CD8-positive, alpha-beta memory T cell (primary cell): ENCODE measurements around the gene CDK4. TPM values are rescaled to one million over a fixed set of nuclear protein-coding genes. Genes with fewer than 3 reads are reported as not detected.
A peak's percentile ranks its signal among the peaks of the same experiment; 100 is the strongest.

Experiments used
- CTCF ChIA-PET: fragments of 350-600 bp; sonication (Branson Sonifier 250); formaldehyde crosslinking; loops from one replicate; lab custom pipeline; 2021; ENCODE audit warnings: antibody characterized with exemption; lab: Charles Lee
- POLR2A ChIA-PET: fragments of 350-600 bp; sonication (Branson Sonifier 250); formaldehyde crosslinking; loops from one replicate; lab custom pipeline; 2021; ENCODE audit warnings: antibody characterized with exemption; lab: Charles Lee
- DNase-seq, 5 donors: peaks; one replicate each; pipeline versions ENCODE4 v3.0.0 to v3.0.0-alpha.2; 2020 to 2022; ENCODE audit warnings: mixed read lengths in 1 of 5
- H3K27ac ChIP-seq: one replicate; pipeline ENCODE4 v1.7.0; 2013; ENCODE audit warnings: low read depth, mild to moderate bottlenecking, low read length, moderate library complexity
- H3K27me3 ChIP-seq: 2 replicates; pipeline ENCODE4 v1.7.0; 2013; ENCODE audit warnings: low read length, mild to moderate bottlenecking; ENCODE audit not compliant: insufficient read depth, poor library complexity, severe bottlenecking
- H3K36me3 ChIP-seq: 2 replicates; pipeline ENCODE4 v1.7.0; 2013; ENCODE audit warnings: mild to moderate bottlenecking, low read length, moderate library complexity; ENCODE audit not compliant: insufficient read depth
- H3K4me1 ChIP-seq: 2 replicates; pipeline ENCODE4 v1.7.0; 2013; ENCODE audit warnings: mild to moderate bottlenecking, low read length, moderate library complexity; ENCODE audit not compliant: insufficient read depth
- H3K4me3 ChIP-seq: 2 replicates; pipeline ENCODE4 v1.7.0; 2013; ENCODE audit warnings: mild to moderate bottlenecking, low read length
- H3K9me3 ChIP-seq: 2 replicates; pipeline ENCODE4 v1.7.0; 2013; ENCODE audit warnings: mild to moderate bottlenecking, low read length
- H3K27ac Mint-ChIP-seq, 8 donors: one replicate each; pipeline ENCODE4 v1.8.0; 2020 to 2021; ENCODE audit warnings: mixed read lengths in 8 of 8, mild to moderate bottlenecking in 6 of 8, inconsistent platforms in 3 of 8, moderate library complexity in 3 of 8
- H3K27me3 Mint-ChIP-seq, 2 donors: one replicate each; pipeline ENCODE4 v1.8.0; 2020 to 2021; ENCODE audit warnings: mixed read lengths in 2 of 2, mild to moderate bottlenecking in 1 of 2, moderate library complexity in 1 of 2
- H3K36me3 Mint-ChIP-seq, 3 donors: one replicate each; pipeline ENCODE4 v1.8.0; 2020 to 2021; ENCODE audit warnings: mixed read lengths in 3 of 3, inconsistent platforms in 1 of 3, mild to moderate bottlenecking in 1 of 3
- H3K4me1 Mint-ChIP-seq, 3 donors: one replicate each; pipeline ENCODE4 v1.8.0; 2020 to 2021; ENCODE audit warnings: mixed read lengths in 3 of 3, inconsistent platforms in 1 of 3, mild to moderate bottlenecking in 1 of 3
- H3K4me3 Mint-ChIP-seq, 7 donors: one replicate each; pipeline ENCODE4 v1.8.0; 2020 to 2021; ENCODE audit warnings: mixed read lengths in 7 of 7, mild to moderate bottlenecking in 6 of 7, moderate library complexity in 4 of 7, inconsistent platforms in 2 of 7
- H3K9me3 Mint-ChIP-seq, 5 donors: one replicate each; pipeline ENCODE4 v1.8.0; 2020 to 2022; ENCODE audit warnings: mixed read lengths in 5 of 5, mild to moderate bottlenecking in 3 of 5, moderate library complexity in 2 of 5, inconsistent platforms in 1 of 5
- polyA plus RNA-seq: library from polyadenylated mRNA; unstranded; fragments of 300-500 nt; fragmentation: Illumina TruSeq; gene quantifications from one replicate; pipeline ENCODE4 v1.2.3, GENCODE V29; 2021
- total RNA-seq, 2 experiments: library from RNA; stranded (reverse); gene quantifications; one replicate each; pipeline ENCODE4 v1.2.3, GENCODE V29; 2021

Gene CDK4
- total and polyA plus RNA-seq, 3 experiments from 2014 or later = 76.0 to 304 (median 268) TPM

DNA sequence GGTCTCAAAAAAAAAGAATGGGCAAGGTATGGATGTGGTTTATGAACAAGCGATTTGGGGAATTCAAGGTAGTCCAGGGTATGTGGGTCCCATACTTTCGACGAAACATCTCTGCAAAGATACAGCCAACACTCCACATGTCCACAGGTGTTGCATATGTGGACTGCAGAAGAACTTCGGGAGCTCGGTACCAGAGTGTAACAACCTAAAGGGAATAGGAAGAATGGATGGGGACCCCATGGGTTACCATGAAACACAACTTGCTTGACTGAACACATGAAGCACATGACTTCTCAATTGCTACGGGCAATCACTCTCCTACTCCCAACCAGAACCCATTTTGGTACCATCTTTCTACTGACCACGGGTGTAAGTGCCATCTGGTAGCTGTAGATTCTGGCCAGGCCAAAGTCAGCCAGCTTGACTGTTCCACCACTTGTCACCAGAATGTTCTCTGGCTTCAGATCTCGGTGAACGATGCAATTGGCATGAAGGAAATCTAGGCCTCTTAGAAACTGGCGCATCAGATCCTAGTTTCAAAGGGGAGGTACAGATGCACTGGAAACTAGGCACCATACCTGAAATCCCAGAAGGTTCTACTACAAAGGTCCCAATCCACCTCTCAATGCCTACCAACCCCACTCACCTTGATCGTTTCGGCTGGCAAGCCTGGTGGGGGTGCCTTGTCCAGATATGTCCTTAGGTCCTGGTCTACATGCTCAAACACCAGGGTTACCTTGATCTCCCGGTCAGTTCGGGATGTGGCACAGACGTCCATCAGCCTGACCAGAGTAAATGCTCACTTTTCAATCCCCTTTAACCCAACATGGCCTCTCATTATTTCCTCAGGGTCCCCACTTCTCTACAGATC is 1.3 kb downstream of the CDK4 start:
- Histone ChIP-seq H3K4me3 (peak overlapping the region; percentile 92), H3K27me3 (no peaks in the 10 kb centered on the region), H3K36me3 (peaks cover 19% of the 10 kb centered on the region), H3K9me3 (no peaks in the 10 kb centered on the region), H3K27ac (peak overlapping the region; percentile 86), H3K4me1 (peaks cover 39% of the 10 kb centered on the region)
- Mint-ChIP-seq H3K27me3 (peaks cover 0 to 2% of the 10 kb centered on the region in 2 donors), H3K4me1 (peaks cover 43 to 58% (median 56%) of the 10 kb centered on the region in 3 donors), H3K9me3 (no peaks in the 10 kb centered on the region), H3K4me3 (peak overlapping the region; percentile 86 to 96 (median 91)), H3K27ac (peak overlapping the region; percentile 93 to 100 (median 96)), H3K36me3 (peaks cover 0 to 49% (median 10%) of the 10 kb centered on the region in 3 donors)
- POLR2A ChIA-PET = no interaction called here
- CTCF ChIA-PET = interaction anchor here (1.7 to 1.8 kb wide), 2 partner anchors 8 to 10 kb away, joined by 8 to 9 read pairs; no protein-coding TSS in a partner anchor
- no peak for DNase-seq

DNA sequence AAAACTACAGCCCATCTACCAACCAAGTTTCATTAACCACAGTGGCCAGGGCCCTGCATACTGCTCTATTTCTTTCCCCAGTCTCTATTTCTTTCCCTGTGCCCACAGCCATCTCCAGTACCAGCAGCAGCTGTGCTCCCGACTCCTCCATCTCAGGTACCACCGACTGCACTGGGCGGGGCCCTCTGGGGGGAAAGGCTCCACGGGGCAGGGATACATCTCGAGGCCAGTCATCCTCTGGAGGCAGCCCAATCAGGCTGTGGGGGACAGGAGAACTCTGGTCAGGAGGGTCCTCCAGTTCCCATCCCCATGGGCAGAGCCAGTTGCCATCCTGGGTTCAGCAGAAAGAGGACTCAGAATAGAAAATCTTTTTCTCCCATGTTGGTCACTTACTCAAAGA is 3.0 kb downstream of the CDK4 start:
- Histone ChIP-seq H3K4me3 (no peak overlapping the region), H3K9me3 (no peaks in the 10 kb centered on the region), H3K27ac (no peak overlapping the region), H3K4me1 (peaks cover 44% of the 10 kb centered on the region), H3K36me3 (peaks cover 19% of the 10 kb centered on the region), H3K27me3 (no peaks in the 10 kb centered on the region)
- H3K4me1 Mint-ChIP-seq = peaks cover 52 to 67% (median 65%) of the 10 kb centered on the region in 3 donors
- ChIA-PET POLR2A (no interaction called here), CTCF (no interaction called here)
- peak in 1 of 5 donors; percentile 46 for DNase-seq
- peak overlapping the region in 1 of 7 donors; percentile 11 for H3K4me3 Mint-ChIP-seq
- peaks cover 0 to 2% of the 10 kb centered on the region in 2 donors for H3K27me3 Mint-ChIP-seq
- H3K36me3 Mint-ChIP-seq = peaks cover 0 to 52% (median 10%) of the 10 kb centered on the region in 3 donors
- no peaks in the 10 kb centered on the region for H3K9me3 Mint-ChIP-seq
- H3K27ac Mint-ChIP-seq = peak overlapping the region in 4 of 8 donors; percentile 8 to 55 (median 38)

DNA sequence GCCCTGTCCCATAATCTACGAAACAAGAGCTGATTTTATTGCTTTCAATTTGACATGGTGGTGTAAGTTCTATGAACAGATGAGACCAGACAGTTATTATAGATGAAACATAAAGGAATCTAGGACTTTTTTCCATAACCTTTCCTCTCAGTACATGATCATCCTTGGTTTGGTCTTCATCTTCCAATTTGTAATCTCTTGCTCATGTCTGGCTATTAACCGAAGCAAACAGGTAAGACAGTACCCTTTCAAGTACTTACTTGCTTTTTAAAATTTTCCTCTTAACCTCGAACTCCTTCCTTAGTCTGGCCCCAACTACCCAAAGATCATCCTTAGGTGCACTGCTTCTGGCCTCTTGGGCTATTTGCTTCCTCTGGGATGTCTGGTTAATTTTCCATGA is 6.1 kb downstream of the CDK4 start:
- peaks cover 42 to 59% (median 50%) of the 10 kb centered on the region in 3 donors for H3K4me1 Mint-ChIP-seq
- H3K27ac Mint-ChIP-seq = peak overlapping the region; percentile 84 to 99 (median 97)
- peaks cover 0 to 4% of the 10 kb centered on the region in 2 donors for H3K27me3 Mint-ChIP-seq
- H3K27ac ChIP-seq = no peak overlapping the region
- H3K9me3 Mint-ChIP-seq = no peaks in the 10 kb centered on the region
- peak overlapping the region; percentile 85 to 96 (median 90) for H3K4me3 Mint-ChIP-seq
- peaks cover 0 to 47% (median 10%) of the 10 kb centered on the region in 3 donors for H3K36me3 Mint-ChIP-seq
- H3K9me3 ChIP-seq = no peaks in the 10 kb centered on the region
- CTCF ChIA-PET = interaction anchor here (1.4 kb wide), 1 partner anchor 266 kb away, joined by 4 read pairs; the partner anchor contains the start of gene ARHGAP9
- H3K4me3 ChIP-seq = peak overlapping the region; percentile 74
- no peaks in the 10 kb centered on the region for H3K27me3 ChIP-seq
- H3K4me1 ChIP-seq = peaks cover 39% of the 10 kb centered on the region
- DNase-seq = no peak
- POLR2A ChIA-PET = no interaction called here
- H3K36me3 ChIP-seq = peaks cover 19% of the 10 kb centered on the region

DNA sequence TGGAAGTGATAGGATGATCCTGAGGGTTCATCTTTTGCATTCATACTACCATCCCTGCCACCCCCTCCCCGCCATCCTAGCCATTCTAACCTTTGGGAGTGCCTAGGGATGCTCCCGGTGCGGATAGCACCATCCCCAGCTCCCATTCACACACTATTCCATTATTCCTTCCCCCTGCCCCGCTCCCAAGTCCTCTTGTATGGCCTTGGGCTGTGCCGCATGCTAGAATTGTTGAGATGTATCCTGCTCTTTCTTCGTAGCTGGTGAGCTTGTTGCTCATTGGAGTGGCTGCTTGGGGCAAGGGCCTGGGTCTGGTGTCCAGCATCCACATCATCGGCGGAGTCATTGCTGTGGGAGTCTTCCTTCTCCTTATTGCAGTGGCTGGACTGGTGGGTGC is 6.6 kb downstream of the CDK4 start:
- H3K27me3 Mint-ChIP-seq = peaks cover 0 to 5% of the 10 kb centered on the region in 2 donors
- Histone ChIP-seq H3K27ac (peak overlapping the region; percentile 89), H3K9me3 (no peaks in the 10 kb centered on the region), H3K4me3 (peak overlapping the region; percentile 74), H3K36me3 (peaks cover 19% of the 10 kb centered on the region), H3K27me3 (no peaks in the 10 kb centered on the region), H3K4me1 (peaks cover 39% of the 10 kb centered on the region)
- no peaks in the 10 kb centered on the region for H3K9me3 Mint-ChIP-seq
- DNase-seq = peak in 1 of 5 donors; percentile 45
- peak overlapping the region; percentile 85 to 96 (median 90) for H3K4me3 Mint-ChIP-seq
- ChIA-PET CTCF (interaction anchor here (0.7 to 2.2 kb wide), 5 partner anchors 11 to 265 kb away, joined by 3 to 8 read pairs (median 5); partner anchors contain the start of gene ARHGAP9), POLR2A (interaction anchor here (1.0 to 1.5 kb wide), 4 partner anchors 11 to 27 kb away, joined by 3 to 7 read pairs (median 4); partner anchors contain the start of gene EEF1AKMT3)
- peaks cover 0 to 47% (median 10%) of the 10 kb centered on the region in 3 donors for H3K36me3 Mint-ChIP-seq
- peak overlapping the region; percentile 84 to 99 (median 97) for H3K27ac Mint-ChIP-seq
- peaks cover 45 to 59% (median 50%) of the 10 kb centered on the region in 3 donors for H3K4me1 Mint-ChIP-seq

DNA sequence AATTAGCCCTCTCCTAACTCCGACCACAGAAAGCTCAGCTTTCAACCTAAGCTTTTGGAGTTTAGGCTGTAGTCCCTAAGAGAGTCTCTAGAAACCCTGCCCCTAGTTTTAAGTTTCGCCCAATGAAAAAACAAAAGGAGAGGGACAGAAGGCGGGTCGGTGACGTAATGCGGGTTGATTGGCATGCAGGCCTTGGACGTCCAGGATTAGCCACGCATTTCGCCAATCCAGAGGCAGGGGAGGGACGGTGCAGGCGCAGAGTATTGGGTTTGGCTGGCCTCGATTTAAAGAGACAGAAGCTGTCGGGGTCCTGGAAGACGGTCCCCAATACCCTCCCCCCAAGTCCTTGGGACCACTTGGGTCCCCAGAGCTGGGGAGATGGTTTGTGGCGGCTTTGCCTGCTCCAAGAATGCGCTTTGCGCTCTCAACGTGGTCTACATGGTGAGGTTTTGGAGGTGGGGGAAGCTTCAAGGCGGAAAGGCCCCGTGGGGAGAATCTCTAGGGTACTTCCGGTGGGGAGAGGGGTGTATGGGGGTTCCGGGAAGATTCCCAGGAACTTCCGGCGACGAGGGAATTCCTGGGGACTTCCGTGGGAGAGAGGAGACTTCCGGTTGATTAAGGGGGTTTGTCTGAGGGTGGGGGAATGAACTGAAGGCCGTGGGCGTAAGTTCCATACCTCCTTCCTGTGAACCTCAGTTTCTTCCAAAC is 7.2 kb downstream of the CDK4 start, which contains the start of gene TSPAN31:
TSPAN31 (plus strand) TSS at position 263 of the 708 bp plus-strand sequence; CDS start at position 379, 116 bp downstream.
- no peaks in the 10 kb centered on the region for H3K9me3 Mint-ChIP-seq
- peak within 1 kb of the TSS; percentile 74 for H3K4me3 ChIP-seq
- H3K27ac ChIP-seq = peak within 1 kb of the TSS; percentile 89
- ChIA-PET CTCF (interaction anchor here (0.7 to 2.2 kb wide), 8 partner anchors 9 to 265 kb away, joined by 3 to 8 read pairs (median 4); partner anchors contain the start of genes ARHGAP9 and PIP4K2C), POLR2A (interaction anchor here (0.6 to 1.5 kb wide), 6 partner anchors 12 to 28 kb away, joined by 3 to 7 read pairs (median 4); partner anchors contain the start of gene EEF1AKMT3)
- peaks cover 44% of the 10 kb centered on the region for H3K4me1 ChIP-seq
- DNase-seq = peak; percentile 92 to 96 (median 93)
- peaks cover 45 to 60% (median 51%) of the 10 kb centered on the region in 3 donors for H3K4me1 Mint-ChIP-seq
- peaks cover 0 to 5% of the 10 kb centered on the region in 2 donors for H3K27me3 Mint-ChIP-seq
- H3K27ac Mint-ChIP-seq = peak within 1 kb of the TSS; percentile 84 to 99 (median 97)
- peak within 1 kb of the TSS; percentile 85 to 96 (median 90) for H3K4me3 Mint-ChIP-seq
- peaks cover 0 to 45% (median 10%) of the 10 kb centered on the region in 3 donors for H3K36me3 Mint-ChIP-seq
- H3K27me3 ChIP-seq = no peaks in the 10 kb centered on the region
- no peaks in the 10 kb centered on the region for H3K9me3 ChIP-seq
- H3K36me3 ChIP-seq = peaks cover 19% of the 10 kb centered on the region

DNA sequence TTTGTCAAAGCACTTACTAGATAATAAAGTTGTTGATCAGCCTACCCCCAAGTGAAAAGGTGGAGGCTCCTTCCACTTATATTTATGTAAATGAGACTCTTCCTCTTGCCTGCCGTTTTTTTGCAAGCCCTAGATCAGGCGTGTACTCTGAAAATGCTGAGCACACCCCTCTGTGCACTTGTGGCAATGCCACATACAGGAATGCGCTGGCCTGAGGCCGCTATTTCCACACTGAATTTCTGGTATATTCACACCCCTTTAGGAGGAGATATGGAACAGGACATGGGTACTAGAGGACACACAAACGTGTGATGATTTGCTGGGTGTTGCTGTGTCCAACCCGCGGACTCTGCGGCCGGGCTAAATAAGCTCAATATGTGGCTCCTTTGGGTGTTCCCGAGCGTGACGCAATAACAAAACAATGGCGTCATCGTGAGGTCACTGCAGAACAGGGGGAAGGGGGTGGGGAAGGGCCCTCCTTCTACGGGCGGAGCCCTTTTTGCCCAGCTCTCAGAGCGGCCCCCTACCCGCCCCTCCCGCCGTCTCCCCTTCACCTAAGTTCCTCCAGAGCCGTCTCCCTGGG is 7.8 kb downstream of the CDK4 start:
- Histone ChIP-seq H3K36me3 (peaks cover 20% of the 10 kb centered on the region), H3K27ac (peak overlapping the region; percentile 89), H3K9me3 (no peaks in the 10 kb centered on the region), H3K4me1 (peaks cover 51% of the 10 kb centered on the region), H3K27me3 (no peaks in the 10 kb centered on the region), H3K4me3 (peak overlapping the region; percentile 74)
- Mint-ChIP-seq H3K4me3 (peak overlapping the region; percentile 85 to 96 (median 90)), H3K9me3 (no peaks in the 10 kb centered on the region), H3K4me1 (peaks cover 51 to 67% (median 57%) of the 10 kb centered on the region in 3 donors), H3K27ac (peak overlapping the region; percentile 84 to 99 (median 97)), H3K27me3 (peaks cover 0 to 5% of the 10 kb centered on the region in 2 donors), H3K36me3 (peaks cover 2 to 50% (median 10%) of the 10 kb centered on the region in 3 donors)
- ChIA-PET POLR2A (interaction anchor here (0.6 to 1.5 kb wide), 6 partner anchors 12 to 28 kb away, joined by 3 to 7 read pairs (median 4); partner anchors contain the start of gene EEF1AKMT3), CTCF (interaction anchor here (0.7 to 3.6 kb wide), 8 partner anchors 9 to 264 kb away, joined by 3 to 24 read pairs (median 4); partner anchors contain the start of genes ARHGAP9 and PIP4K2C)
- peak in 3 of 5 donors; percentile 51 to 86 (median 66) for DNase-seq

DNA sequence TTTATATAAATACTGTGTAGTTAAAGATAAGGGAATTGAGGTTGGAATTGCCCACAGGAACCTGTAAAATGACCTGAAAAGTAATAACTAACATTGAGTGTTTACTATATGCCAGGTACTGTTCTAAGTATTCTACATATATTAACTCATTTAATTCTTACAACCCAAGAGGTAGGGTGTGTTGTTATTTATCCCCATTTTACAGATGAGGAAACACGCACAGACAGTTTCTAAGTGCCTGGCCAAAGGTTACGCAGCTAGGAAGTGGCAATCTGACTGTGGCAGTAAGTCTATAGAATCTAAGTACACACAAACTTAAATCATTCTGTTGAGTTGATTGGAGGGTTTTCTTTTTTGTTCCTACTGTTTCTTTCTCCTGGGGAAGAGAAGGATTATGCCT is 8.3 kb downstream of the CDK4 start:
- Histone ChIP-seq H3K36me3 (peaks cover 16% of the 10 kb centered on the region), H3K9me3 (no peaks in the 10 kb centered on the region), H3K4me3 (no peak overlapping the region), H3K27ac (peak overlapping the region; percentile 89), H3K27me3 (no peaks in the 10 kb centered on the region), H3K4me1 (peaks cover 56% of the 10 kb centered on the region)
- ChIA-PET CTCF (interaction anchor here (1.7 to 3.6 kb wide), 4 partner anchors 13 to 161 kb away, joined by 3 to 24 read pairs (median 6); partner anchors contain the start of gene PIP4K2C), POLR2A (no interaction called here)
- H3K4me3 Mint-ChIP-seq = peak overlapping the region; percentile 85 to 96 (median 90)
- DNase-seq = no peak
- peaks cover 4 to 50% (median 10%) of the 10 kb centered on the region in 3 donors for H3K36me3 Mint-ChIP-seq
- H3K27me3 Mint-ChIP-seq = peaks cover 0 to 5% of the 10 kb centered on the region in 2 donors
- peak overlapping the region; percentile 84 to 99 (median 97) for H3K27ac Mint-ChIP-seq
- H3K9me3 Mint-ChIP-seq = no peaks in the 10 kb centered on the region
- H3K4me1 Mint-ChIP-seq = peaks cover 56 to 72% (median 62%) of the 10 kb centered on the region in 3 donors
